HepG2 (cell line): Measurements from ENCODE around the gene KCNK2. TPM values are rescaled to one million over a fixed set of nuclear protein-coding genes. Genes with fewer than 3 reads are reported as not detected.

Experiments
- ATAC-seq: fragments of 200-7000 bp; cut with Tn5 transposase; 3 replicates; pipeline ENCODE4 v1.9.1; 2020; ENCODE audit warnings: mild to moderate bottlenecking, moderate library complexity
- BruUV-seq: library from RNA; stranded (reverse); fragments of 400-500 nt; replicated peaks from 2 replicates; lab custom pipeline; 2021; lab: Mats Ljungman, UMichigan
- CTCF ChIA-PET: fragments of 300-600 bp; formaldehyde crosslinking; extraction: SDS; loops from one replicate; lab custom pipeline; 2021; ENCODE audit warnings: low total read pairs, inconsistent platforms, low intra/inter-chr PET ratio; lab: Yijun Ruan, JAX
- POLR2A ChIA-PET: fragments of 350-600 bp; sonication (Branson Sonifier 250); formaldehyde crosslinking; loops from one replicate; lab custom pipeline; 2020; ENCODE audit warnings: antibody characterized with exemption, inconsistent platforms; lab: Yijun Ruan, JAX
- DNase-seq: peaks from one replicate; pipeline ENCODE4 v3.0.0-alpha.2; 2015; ENCODE audit warnings: low spot score
- FAIRE-seq: peaks from 3 replicates; lab custom pipeline; 2011; peaks lifted over from hg19 to GRCh38; lab: Jason Lieb, UNC
- H2AFZ ChIP-seq: one replicate; pipeline ENCODE4 v1.6.1; 2011; ENCODE audit warnings: low read length, inconsistent platforms
- H3K27ac ChIP-seq: fragments of 300-600 bp; 3 replicates; pipeline ENCODE4 v1.8.0; 2011; ENCODE audit warnings: mixed run types, mild to moderate bottlenecking, mixed read lengths, low read length, inconsistent platforms; ENCODE audit not compliant: insufficient read depth; ENCODE audit errors: extremely low read length
- H3K27me3 ChIP-seq, 2 experiments: fragments of 200-600 bp in 1 of 2; 2 replicates in 1 of 2; 3 replicates in 1 of 2; pipeline versions ENCODE4 v1.6.0 to v1.8.0; 2011; ENCODE audit warnings: low read length in 2 of 2, mild to moderate bottlenecking in 2 of 2, moderate library complexity in 2 of 2, inconsistent platforms in 1 of 2; ENCODE audit not compliant: insufficient read depth in 2 of 2, control insufficient read depth in 1 of 2
- H3K36me3 ChIP-seq, 2 experiments: fragments of 200-600 bp in 1 of 2; replicated peaks in 1 of 2; 2 replicates in 1 of 2; 3 replicates in 1 of 2; pipeline versions ENCODE4 v1.5.1 to v1.8.0; 2011; ENCODE audit warnings: low read length in 2 of 2, inconsistent platforms in 1 of 2; ENCODE audit not compliant: insufficient read depth in 2 of 2, control insufficient read depth in 1 of 2
- H3K4me1 ChIP-seq: 2 replicates; pipeline ENCODE4 v1.5.1; 2012; ENCODE audit warnings: low read length, inconsistent platforms; ENCODE audit not compliant: insufficient read depth
- H3K4me2 ChIP-seq: 2 replicates; pipeline ENCODE4 v1.6.0; 2011; ENCODE audit warnings: low read depth, low read length, inconsistent platforms
- H3K4me3 ChIP-seq, 3 experiments: fragments of 200-600 bp in 1 of 3; sonication (generic), shearing (Covaris generic) in 1 of 3; replicated peaks in 1 of 3; 2 replicates each; pipeline ENCODE4 v1.5.1; 2011 to 2016; ENCODE audit warnings: low read length in 3 of 3, inconsistent platforms in 2 of 3, low read depth in 2 of 3, mild to moderate bottlenecking in 2 of 3, control low read depth in 1 of 3, mixed read lengths in 1 of 3; ENCODE audit not compliant: insufficient read depth in 1 of 3
- H3K79me2 ChIP-seq: one replicate; pipeline ENCODE4 v1.6.1; 2011; ENCODE audit warnings: low read length, inconsistent platforms; ENCODE audit not compliant: insufficient read depth
- H3K9ac ChIP-seq: 2 replicates; pipeline ENCODE4 v1.6.0; 2011; ENCODE audit warnings: mild to moderate bottlenecking, low read depth, low read length, inconsistent platforms; ENCODE audit not compliant: insufficient read depth
- H3K9me3 ChIP-seq: 2 replicates; pipeline ENCODE4 v1.5.1; 2012; ENCODE audit warnings: mild to moderate bottlenecking, low read length
- H4K20me1 ChIP-seq: 2 replicates; pipeline ENCODE4 v1.6.0; 2011; ENCODE audit warnings: inconsistent platforms, mild to moderate bottlenecking, low read length, moderate library complexity; ENCODE audit not compliant: insufficient read depth
- AGO2 ChIP-seq: fragments of 200-400 bp; formaldehyde crosslinking; optimal IDR thresholded peaks from 2 replicates; pipeline ENCODE3; 2017; ENCODE audit warnings: mild to moderate bottlenecking, low read depth, low read length, moderate library complexity
- ATF5 ChIP-seq: sonication (generic); formaldehyde crosslinking; IDR thresholded peaks from 2 replicates; pipeline ENCODE4 v1.4.0; 2020; ENCODE audit warnings: mild to moderate bottlenecking, low read depth, missing genetic modification reagents
- CBFB ChIP-seq: sonication (generic); formaldehyde crosslinking; IDR thresholded peaks from 2 replicates; pipeline ENCODE4 v1.4.0; 2020; ENCODE audit warnings: missing genetic modification reagents
- CEBPG ChIP-seq: IDR thresholded peaks from 2 replicates; pipeline ENCODE4 v1.6.1; 2016
- ELF1 ChIP-seq: sonication (generic); formaldehyde crosslinking; IDR thresholded peaks from 2 replicates; pipeline ENCODE4 v1.4.0; 2020; ENCODE audit warnings: missing genetic modification reagents
- KDM1A ChIP-seq: IDR thresholded peaks from 2 replicates; pipeline ENCODE4 v1.6.1; 2016; ENCODE audit warnings: missing compliant biosample characterization
- KLF15 ChIP-seq: sonication (generic); formaldehyde crosslinking; IDR thresholded peaks from 2 replicates; pipeline ENCODE4 v1.8.1; 2023; ENCODE audit warnings: borderline replicate concordance, mild to moderate bottlenecking, inconsistent platforms, missing genetic modification reagents, mixed read lengths
- SNAPC5 ChIP-seq: sonication (generic); formaldehyde crosslinking; IDR thresholded peaks from 2 replicates; pipeline ENCODE4 v1.8.1; 2023; ENCODE audit warnings: mild to moderate bottlenecking, missing genetic modification reagents, borderline replicate concordance
- THAP9 ChIP-seq: sonication (generic); formaldehyde crosslinking; IDR thresholded peaks from 2 replicates; pipeline ENCODE4; 2020; ENCODE audit warnings: missing genetic modification reagents, mild to moderate bottlenecking, borderline replicate concordance
- TOE1 ChIP-seq: sonication (generic); formaldehyde crosslinking; IDR thresholded peaks from 2 replicates; pipeline ENCODE4 v1.4.0; 2020; ENCODE audit warnings: mild to moderate bottlenecking, missing genetic modification reagents
- ZBTB39 ChIP-seq: sonication (generic); formaldehyde crosslinking; IDR thresholded peaks from 2 replicates; pipeline ENCODE4 v1.5.0; 2020; ENCODE audit warnings: missing genetic modification reagents
- ZMYM4 ChIP-seq: sonication (generic); formaldehyde crosslinking; IDR thresholded peaks from 2 replicates; pipeline ENCODE4 v1.8.1; 2023; ENCODE audit warnings: mild to moderate bottlenecking, missing genetic modification reagents
- ZNF543 ChIP-seq: sonication (generic); formaldehyde crosslinking; IDR thresholded peaks from 2 replicates; pipeline ENCODE4 v1.4.0; 2020; ENCODE audit warnings: mild to moderate bottlenecking, missing genetic modification reagents
- ZNF709 ChIP-seq: sonication (generic); formaldehyde crosslinking; IDR thresholded peaks from 2 replicates; pipeline ENCODE4 v1.5.0; 2020; ENCODE audit warnings: mild to moderate bottlenecking, missing genetic modification reagents
- ZNF747 ChIP-seq: sonication (generic); formaldehyde crosslinking; IDR thresholded peaks from 2 replicates; pipeline ENCODE4 v1.8.1; 2023; ENCODE audit warnings: missing genetic modification reagents, mild to moderate bottlenecking, borderline replicate concordance
- ZNF839 ChIP-seq: sonication (generic); formaldehyde crosslinking; IDR thresholded peaks from 2 replicates; pipeline ENCODE4 v1.4.0; 2020; ENCODE audit warnings: missing genetic modification reagents, mild to moderate bottlenecking, borderline replicate concordance
- WGBS: methylation state at CpG from one replicate; pipeline ENCODE4 v1.1.6; 2017; ENCODE audit warnings: low lambda C conversion rate; 5-methylcytosine and 5-hydroxymethylcytosine counted together
- in situ Hi-C: cut with HindIII; loops from 2 replicates; pipeline ENCODE4 v1.10.0; 2017; ENCODE audit warnings: low pct_unique_long_range_greater_than_20kb; ENCODE audit not compliant: extremely low pct_ligation_motif_present
- intact Hi-C: fragments of 100-400 bp; cut with micrococcal nuclease; formaldehyde crosslinking; loops from one replicate; pipeline ENCODE4 v1.10.0; 2022; ENCODE audit not compliant: unreplicated experiment
- polyA plus RNA-seq, 8 experiments: library from polyadenylated mRNA; depleted of rRNA in 3 of 8; stranded (reverse) in 7 of 8; unstranded in 1 of 8; fragments of >200 nt; fragmentation: Illumina TruSeq in 4 of 8; extraction: Trizol in 4 of 8; gene quantifications; 2 replicates each; pipeline versions ENCODE4 v1.2.1 to v1.2.3, GENCODE V29; 2011 to 2016; ENCODE audit warnings: low read depth in 4 of 8, missing spikeins in 1 of 8, mixed read lengths in 1 of 8; ENCODE audit not compliant: insufficient read depth in 1 of 8
- total RNA-seq, 5 experiments: library from RNA; depleted of rRNA; stranded (reverse); fragments of >200 nt; fragmentation: Illumina TruSeq; extraction: Trizol; gene quantifications; 2 replicates each; pipeline ENCODE4 v1.2.3, GENCODE V29; 2016; ENCODE audit warnings: low read depth in 1 of 5

The KCNK2 gene
- total and polyA plus RNA-seq, 2 of the 13 experiments (the other 11 are each of a cell fraction or from before 2014, with no cell fraction given), result not detected

- POLR2A ChIA-PET, result no interaction called here
- no peak for DNase-seq
- no peak overlapping the region for H3K9ac ChIP-seq
- no peaks in the 10 kb centered on the region for H3K79me2 ChIP-seq
- in situ Hi-C loops (no loop called here), intact Hi-C loops (no loop called here)
- H3K4me1 ChIP-seq, result no peaks in the 10 kb centered on the region
- H3K27me3 ChIP-seq, result no peaks in the 10 kb centered on the region
- no peak overlapping the region for H3K27ac ChIP-seq
- TF ChIP-seq SNAPC5 (CRISPR knock-in tag), result no peak
- TF ChIP-seq AGO2, result no peak
- no peak for TF ChIP-seq ZMYM4 (CRISPR knock-in tag)
- TF ChIP-seq TOE1 (CRISPR knock-in tag), result no peak
- no peak for TF ChIP-seq ATF5 (CRISPR knock-in tag)
- no peak for TF ChIP-seq ZNF543 (CRISPR knock-in tag)
- TF ChIP-seq ZBTB39 (CRISPR knock-in tag), result no peak
- TF ChIP-seq CBFB (CRISPR knock-in tag), result no peak
- no peak for TF ChIP-seq ELF1 (CRISPR knock-in tag)
- no peak for TF ChIP-seq ZNF709
- TF ChIP-seq ZNF747, result no peak
- no peak for TF ChIP-seq CEBPG
- TF ChIP-seq THAP9, result no peak
- TF ChIP-seq ZNF839, result no peak
- TF ChIP-seq KLF15 (CRISPR knock-in tag), result no peak
- no peak for TF ChIP-seq KDM1A (CRISPR knock-in tag)
- no peaks in the 10 kb centered on the region for H3K9me3 ChIP-seq
- no peak for FAIRE-seq
- no TSS peak for BruUV-seq
- CTCF ChIA-PET, result no interaction called here
- H4K20me1 ChIP-seq, result no peaks in the 10 kb centered on the region
- 10% methylated on average over 3 of the region's 3 CpGs for WGBS
- H3K4me3 ChIP-seq, result no peak overlapping the region
- no peak overlapping the region for H3K4me2 ChIP-seq
- no peaks in the 10 kb centered on the region for H3K36me3 ChIP-seq
- no peak overlapping the region for H2AFZ ChIP-seq
- ATAC-seq, result no peak
Observed at GRCh38 chr1:215111916-215112315, 29.4 kb downstream of the KCNK2 start.
